ENCODE measurements around the gene DHX32.
"Not testable (repeated sequence)": the region's sequence is repeated elsewhere in the genome, so short reads cannot be mapped to it uniquely, and the experiment has no call there.

The DHX32 gene

DNA sequence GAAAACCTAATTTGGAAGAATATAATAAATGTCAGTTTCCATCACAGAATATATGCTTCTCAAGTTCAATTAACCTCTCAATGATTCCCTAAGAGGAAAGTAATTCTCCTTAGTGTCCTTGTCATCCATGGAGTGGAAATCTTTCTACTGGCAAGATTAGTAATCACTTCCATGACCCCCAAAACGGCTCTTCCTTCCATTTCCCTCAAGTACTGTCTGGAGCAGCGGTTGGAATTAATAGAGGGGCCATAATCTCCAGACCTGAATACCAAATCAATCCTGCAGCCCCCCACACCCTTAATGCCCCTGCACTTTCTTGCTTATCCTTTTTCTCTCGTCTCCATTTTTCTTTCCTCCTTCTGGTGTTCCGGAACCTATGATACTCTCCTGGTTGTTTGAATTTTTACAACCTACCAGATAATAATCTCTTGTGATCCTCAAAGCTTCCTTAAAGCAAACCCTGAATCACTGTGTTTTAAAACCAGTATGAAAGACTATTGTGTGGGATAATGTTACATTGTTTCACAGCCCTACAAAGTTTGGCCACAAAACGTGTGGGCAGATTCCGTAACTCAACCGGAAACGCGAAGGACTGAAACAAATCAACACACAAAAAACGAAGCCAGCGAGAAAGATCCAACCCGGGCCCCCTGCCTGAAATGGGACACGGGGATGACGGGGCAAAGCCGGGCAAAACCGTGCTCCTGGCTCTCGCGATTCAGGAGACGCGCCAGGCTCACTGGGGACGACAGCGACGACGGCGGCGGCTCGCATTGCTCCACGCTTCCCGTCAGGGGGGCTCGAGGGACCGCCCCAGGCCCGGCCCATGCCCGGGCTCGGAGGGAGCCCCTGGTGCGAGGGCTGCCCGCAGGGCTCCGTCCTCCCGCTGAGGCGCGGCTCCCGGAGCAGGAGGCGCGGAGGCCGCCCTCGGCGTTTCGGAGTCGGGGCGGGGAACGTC, 14.3 kb upstream of the DHX32 start:
- DNase-seq, result not testable (repeated sequence)

DNA sequence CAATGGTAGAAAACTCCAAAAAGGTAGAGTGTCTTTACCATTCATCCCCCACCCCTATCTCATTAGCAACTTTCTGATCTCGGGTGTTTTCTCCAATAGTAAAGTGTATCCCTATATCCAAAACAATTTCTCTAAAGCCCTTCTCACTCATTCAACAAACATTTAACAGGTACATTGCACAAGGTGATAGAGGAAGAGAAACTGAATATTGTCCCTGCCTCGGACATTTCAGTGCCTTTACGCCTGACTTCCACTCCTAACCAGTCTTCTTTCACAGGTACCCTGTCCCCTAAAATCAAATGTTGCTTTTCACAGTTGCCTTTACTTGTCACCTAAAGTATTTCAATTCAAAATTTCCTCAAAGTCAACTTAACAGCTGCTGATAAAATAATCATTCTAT, 13.1 kb upstream of the DHX32 start:
- DNase-seq, result not testable (repeated sequence)

DNA sequence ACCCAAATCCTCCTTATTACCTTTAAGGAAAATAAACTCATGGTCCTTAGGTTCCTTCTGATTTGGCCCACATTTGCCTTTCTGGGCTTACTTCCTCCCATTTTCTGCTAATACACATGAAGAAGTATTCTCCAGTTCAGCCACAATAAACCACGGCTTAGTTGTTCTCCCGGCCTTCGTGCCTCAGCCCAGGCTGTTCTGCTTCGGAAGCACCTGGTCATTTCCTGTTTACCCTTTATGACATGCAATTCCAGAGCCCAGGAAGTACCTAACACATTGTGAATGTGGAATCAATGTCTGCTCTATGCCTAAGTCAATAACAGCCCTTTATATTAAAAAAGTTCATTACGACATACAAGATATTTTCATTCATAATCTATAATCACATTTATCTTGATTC, 11.3 kb upstream of the DHX32 start:
- not testable (repeated sequence) for DNase-seq

DNA sequence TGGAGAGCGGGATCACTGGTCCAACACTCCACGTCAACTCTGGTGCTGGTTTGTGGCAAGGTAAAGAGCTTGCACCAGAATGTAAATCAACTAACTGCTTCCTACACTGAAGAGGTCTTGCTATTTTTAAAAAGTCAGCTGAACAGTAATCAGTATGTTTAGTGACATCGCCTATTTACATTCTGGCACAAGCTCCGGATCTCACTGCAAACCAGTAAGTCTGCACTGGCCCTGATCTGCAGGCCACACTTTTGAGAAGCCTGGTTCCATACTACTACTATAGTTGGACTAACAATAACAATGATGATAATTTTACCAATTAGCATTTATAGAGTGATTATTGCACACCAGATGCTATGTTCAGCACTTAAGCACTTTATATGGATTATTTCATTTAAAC, 8.3 kb upstream of the DHX32 start:
- DNase-seq, result not testable (repeated sequence)

DNA sequence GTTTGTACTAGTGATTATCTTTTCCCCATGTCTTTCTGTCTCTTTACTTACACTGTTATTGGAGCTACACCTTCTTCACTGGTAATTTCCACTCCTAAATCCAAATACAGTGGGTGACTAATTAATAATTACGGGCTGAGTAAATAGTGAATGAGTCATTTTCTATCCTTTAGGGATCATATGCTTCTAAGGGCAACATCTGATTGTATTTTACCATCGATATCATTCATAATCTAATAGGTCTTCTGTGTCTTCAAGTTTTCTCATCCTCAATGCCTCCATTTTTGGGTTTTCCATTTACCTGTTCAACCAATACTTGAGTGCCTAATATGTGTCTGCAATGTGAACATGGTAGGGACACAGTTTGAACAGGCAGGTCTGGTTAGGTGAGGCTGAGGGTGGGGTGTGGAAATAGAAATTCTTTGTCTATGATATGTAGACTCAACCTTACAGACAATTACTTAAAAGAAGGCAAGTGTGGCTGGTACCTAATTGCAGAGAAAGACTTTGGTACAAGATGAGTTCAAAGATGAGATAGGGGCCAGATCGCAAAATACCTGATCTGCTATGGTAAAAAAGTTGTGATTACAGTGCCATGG, 5.9 kb upstream of the DHX32 start:
- DNase-seq, result no peak

DNA sequence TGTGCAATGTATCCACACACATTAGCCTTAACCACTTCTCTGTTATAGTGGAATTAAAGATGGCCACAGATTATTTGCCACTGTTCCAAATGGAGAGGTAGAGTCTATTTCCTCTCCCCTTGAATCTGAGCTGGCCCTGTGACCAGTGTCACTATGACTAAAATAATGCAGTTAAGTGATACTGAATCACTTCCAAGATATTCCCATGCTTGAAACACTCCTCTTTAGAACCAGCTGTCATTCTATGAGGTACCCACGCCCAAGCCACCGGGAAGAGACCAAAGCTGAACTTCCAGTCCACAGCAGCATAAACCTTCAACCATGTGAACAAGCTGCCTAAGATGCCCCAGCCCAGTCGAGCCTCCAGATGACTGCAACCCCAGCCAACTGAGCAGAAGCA, 2.1 kb upstream of the DHX32 start:
- DNase-seq, result no peak

DNA sequence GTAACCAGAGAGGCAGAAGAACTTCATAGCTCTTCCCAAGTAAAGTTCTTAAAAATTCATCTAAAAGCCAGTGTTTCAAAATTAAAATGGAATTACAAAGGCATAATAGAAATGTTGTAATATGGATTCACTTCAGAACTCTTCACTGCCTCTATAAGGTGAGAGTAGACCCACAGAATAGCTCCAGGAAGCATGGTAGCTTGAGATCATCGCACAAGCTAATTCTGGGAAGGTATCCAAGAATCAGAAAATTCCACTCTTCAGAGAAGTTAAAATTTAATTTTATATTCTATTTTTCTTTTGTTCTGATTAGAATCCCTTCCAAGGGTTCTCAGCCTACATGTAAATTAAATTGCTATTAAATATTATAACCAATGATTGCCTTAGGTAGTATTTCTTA, 1.5 kb upstream of the DHX32 start:
- no peak for DNase-seq

DNA sequence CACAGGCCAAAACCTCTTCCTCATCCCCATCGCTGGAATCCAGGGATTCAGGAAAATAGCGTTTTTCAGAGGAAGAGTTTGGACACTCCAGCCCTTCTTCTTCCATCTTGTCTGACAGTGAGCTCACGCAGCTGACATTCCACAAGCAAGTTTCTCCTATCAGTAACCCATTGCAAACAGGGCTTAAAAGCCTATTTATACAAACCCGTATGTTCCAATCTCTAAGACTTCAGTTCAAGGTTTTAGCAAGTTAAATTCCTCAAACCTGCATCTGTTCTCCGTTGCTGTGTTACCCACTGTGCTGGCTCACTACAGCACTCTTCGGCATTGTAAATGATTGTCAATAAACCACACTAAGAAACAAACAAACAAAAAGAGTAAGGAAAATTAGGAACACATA, 373 bp downstream of the DHX32 start:
- no peak for DNase-seq

DNA sequence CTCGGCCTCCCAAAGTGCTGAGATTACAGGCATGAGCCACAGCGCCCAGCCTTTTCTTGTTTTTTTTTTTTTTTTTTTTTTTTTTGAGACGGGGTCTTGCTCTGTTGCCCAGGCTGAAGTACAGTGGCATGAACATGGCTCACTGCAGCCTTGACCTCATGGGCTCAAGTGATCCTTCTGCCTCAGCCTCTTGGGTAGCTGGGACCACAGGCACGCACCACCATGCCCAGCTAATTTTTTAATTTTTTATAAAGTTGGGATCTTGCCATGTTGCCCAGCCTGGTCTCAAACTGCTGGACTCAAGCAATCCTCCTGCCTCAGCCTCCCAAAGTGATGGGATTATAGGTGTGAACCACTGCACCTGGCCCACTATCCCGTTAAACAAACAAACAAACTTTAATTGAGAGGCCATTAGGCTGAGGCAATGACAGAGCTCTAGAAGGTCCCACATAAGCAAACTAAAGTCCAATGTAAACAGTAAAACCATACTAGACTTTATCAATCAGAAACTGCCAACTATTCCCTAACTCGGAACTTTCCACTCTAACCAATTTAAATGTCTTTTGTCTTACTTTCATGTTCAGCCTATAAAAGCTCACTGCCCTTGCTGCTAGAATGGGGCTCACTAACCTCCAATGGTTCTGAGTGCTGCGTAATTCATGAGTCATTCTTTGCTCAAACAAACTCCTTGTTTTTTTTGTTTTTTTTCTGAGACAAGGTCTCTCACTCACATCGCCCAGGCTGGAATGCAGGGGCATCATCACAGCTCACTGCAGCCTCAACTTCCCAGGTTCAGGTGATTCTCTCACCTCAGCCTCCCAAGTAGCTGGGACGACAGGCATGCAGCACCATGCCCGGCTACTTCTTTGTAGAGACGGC, 1.9 kb downstream of the DHX32 start:
- DNase-seq, result no peak

DNA sequence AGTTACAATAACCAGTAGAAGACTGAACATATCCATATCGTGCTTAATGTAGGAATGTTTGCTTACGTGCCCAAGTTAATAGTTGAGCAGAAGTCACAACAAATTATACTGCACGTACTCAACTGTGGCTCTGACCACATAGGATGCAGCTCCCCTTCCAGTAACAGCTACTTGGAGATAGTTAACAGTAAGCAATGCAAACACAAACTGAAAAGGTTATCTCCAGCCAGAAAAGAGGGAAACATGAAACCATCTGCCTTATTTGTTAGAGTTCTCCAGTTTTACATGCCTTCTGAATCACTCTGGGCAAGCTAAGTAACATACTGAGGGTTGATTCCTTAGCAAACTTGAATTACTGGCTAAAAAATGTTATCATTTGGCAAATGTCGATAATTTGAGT, 9.8 kb downstream of the DHX32 start:
- no peak for DNase-seq

DNA sequence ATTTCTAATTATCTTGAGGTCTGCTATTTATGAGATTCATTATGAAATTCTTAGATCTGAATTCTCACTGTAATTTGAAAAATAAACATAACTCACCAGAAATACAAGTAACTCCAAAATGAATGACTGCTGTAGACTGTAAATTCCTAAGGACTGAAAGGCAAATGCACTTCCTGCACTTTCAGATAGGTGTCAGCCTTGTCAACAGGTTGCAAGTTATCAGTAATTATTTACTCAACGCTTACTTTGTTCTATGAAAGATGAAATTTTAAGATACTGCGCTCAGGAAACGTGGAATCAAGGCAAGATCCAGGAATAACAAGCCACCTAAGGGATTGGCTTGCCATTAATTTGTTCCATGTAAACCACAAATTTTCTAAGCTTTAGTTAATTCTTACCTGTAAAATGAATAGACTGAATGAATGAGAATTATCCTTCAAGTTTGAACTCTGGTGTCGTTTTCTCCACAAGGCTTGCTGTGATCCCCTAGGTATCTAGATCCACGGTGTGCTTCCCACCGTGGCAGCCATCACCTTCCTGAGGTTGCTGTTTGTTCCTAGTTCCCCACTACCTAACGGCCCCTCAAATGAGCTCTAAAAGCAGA, 12.6 kb downstream of the DHX32 start:
- DNase-seq, result peak; percentile 32

DNA sequence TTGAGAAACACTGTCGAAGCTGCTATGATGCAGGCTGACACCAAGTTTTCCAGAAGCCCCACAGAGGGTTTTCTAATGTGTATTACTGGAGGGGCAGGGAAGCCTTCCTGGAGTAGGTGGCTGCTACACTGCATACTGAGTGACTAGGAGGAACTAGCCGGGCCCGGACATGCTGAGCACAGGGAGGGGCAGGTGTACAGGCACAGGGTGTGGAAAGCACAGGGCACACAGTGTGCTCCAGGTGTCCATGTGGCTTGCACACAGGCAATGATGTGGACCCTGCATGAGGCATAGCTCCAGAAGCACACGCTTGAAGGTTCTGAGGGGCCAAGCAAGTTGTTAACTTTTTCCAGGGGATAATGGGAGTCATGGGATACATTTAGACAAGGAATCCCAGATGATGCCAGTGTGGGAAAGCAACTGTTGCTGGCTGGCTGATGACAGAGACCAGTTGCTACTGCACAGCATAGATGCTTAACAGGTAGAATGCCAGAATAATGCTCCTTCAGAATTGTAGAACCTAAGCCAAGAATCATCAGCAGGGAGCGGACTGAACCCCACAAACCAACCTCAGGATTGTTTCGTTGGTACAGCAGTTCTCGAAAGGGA, 14.6 kb downstream of the DHX32 start:
- no peak for DNase-seq

DNA sequence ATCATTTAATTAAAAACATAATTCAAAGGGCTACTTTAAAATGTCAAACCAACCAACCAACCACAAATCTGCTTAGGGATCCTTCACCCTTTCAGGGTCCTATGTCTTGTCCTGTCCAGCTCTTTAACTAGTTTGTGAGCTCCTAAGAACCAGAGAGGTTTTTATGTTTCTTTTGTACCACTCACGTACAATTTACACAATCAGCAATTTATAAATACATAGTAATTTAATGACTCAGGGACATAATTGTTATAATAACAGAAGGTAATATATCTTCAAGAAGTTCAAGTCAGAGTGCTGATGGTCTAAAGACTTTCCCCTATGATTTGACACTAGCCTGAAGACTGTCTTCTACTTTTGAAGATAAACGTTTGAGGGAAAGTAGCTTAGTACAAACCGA, 16.0 kb downstream of the DHX32 start:
- no peak for DNase-seq

DNA sequence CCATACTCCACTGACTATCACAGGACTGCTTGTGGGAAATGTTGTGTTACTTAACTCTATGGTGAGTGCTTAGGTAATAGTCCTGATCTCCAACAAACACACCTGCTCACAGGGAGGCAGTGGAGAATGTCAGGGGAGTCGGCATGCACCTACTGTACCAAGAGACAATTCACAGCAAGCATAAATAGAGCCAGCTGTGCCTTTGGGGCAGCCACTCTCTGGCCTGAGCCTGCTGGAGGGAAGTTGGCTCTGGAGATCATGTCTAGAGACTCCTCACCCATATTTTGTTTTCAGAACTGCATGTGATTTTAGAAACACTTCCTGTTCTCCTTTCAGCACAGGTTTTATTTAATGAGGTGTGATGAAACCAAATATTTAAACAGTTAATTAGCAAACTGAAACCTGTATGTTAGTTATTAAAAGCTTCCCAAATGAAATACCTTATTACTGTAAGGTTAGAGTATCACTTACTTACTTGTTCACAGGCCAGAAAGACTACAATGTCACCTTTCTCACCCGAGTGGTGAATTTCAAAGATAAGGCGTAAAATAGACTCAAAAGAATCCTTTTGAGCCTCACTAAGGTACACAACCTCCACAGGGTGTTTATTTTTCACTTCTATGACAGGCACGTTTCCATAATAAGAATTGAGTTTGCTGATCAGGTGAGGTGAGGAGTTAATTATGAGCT, 21.8 kb downstream of the DHX32 start:
- DNase-seq, result no peak

DNA sequence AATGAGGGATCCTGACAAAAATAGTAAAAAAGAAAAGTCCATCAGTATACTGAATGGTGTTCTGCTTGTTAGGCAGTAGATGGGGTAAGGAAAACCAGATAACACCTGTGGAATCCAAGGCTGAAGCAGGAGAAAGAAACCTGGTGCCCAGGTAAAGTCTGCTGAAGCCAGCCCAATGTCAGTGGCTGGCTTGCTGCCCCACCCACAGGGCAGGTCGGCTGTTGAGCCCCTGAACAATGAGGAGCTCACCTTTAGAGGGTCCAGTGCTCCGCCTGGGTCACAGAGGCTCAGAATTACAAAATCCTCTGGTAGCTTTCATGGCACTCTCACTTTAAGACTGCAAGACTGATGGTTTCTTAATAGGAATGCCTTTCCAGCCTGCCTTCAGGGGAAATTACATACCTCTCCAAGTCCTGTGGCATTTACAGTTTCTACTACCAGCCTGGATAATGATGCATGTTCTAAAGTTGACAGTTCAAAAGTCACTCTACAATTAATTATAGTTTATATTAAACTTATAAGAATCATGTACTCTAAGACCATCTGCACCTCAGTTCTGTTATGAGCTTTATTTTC, 23.8 kb downstream of the DHX32 start:
- no peak for DNase-seq

DNA sequence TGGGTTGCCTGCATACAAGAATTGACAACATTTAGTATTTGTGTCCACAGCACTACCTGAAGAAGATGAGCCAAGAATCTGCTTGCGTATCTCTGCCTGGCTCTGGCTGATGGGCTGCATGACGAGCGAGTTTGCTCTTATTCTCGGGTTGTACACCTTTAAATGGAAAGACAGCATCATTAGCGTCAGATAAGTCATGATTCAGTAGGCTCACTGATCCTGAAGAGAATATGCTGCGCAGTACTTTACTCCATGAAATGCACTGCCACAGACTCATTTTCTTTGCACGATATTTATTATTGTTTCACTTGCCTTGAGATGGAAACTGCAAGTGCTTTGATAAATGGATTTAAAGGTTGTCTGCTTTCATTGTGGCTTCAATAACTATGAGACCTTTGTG, 28.6 kb downstream of the DHX32 start:
- DNase-seq, result no peak

DNA sequence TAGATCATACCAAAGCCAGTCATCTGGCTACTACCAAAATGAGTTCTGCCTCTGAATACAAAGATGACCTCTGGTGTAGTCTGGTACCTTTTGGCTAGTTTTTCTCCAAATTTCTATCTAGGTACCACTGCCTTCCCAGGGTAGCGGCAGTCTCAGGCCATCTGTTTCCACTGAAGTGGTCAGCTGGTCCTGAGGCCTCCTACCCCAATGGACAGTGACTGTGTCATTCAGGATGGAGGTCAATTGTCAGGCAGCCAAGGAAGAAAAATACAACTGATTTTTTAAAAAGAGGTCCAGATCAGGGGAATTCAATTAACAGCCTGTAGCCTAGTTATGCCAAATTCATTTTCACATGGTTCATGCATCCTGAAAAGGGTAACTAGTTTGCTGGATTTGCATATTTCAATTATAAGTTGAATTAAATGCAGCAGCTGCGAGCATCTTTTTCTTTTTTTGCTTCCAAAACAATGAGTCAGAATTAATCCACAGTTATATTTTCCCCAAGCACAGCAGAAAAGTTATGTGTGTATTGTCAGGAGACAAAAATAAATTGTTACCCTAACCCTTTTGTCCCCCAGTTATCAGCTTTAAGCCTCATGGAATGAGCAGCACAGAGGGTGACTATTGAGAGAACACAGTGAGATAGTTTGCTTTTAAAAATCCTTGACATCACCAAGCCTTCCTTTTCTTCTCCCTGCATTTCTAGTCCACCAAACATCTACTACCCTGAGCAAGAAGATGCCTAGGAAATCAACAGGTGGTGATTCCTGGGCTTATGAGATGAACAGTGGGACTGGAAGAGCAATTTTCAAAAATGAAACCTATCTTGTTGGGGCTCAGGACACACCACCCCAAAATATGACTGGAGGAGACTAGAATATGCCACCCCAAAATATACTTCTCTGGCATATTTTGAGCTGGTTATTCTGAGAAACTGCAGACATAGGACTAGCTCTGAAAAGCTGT, 30.0 kb downstream of the DHX32 start:
- no peak for DNase-seq

DNA sequence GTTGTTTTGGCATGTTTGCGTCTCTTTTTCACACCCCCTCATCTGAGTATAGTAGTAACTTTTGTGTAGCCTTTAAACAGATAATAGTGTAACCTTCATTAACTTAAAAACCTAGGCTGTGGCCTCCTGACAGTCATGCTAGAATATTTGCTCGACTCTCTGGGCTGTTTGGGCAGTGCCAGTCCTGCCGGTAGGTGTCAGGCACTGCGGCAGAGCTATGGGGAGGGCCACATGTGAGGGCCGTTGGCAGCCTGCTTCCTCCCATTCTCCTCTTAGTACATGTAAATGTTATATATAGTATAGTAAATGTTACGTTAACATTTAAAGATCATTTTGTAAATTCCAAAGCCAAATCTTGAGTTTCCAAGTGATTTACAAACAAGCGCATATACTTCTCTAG, 31.6 kb downstream of the DHX32 start:
- no peak for DNase-seq

DNA sequence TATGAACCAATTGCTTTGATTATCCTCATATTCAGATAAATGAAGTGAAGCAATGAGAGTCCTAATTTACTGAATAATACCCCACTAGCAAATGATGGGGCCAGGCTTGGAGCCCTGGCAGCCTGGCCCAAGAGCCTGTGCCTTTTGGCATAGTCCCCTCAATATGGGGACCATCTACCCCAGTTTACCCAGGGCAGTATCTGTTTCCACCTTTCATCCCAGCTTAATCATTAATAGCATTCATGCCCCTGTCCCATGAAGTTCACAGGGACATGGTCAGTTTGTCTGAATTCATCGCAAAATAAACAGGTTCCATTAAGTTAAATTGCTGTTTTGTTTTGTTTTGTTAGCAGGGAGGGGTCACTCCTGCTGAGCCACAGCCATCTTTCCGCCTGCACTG, 32.2 kb downstream of the DHX32 start:
- no peak for DNase-seq

DNA sequence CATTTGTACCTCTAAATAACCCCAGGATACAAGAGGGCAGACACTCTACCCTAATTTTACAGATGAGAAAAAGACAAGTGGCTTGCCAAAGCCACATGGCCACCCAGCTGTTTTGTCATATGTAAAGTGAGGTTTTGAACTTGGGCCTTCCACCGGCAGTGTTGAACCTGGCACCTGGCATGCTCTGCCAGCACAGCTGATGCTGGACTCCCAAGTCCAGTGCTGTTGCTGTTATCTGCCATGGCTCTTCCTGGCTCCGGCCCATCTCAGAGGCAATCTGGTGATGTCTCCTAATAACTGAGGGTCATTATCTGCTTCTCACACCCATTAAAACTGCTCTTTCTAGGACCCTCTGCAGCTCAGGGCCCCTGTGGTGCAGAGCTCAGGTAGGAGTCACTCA, 32.7 kb downstream of the DHX32 start:
- no peak for DNase-seq
